ENCODE measurements around the gene MXRA8. TPM values are rescaled to one million over a fixed set of nuclear protein-coding genes. Genes with fewer than 3 reads are reported as not detected.

Gene MXRA8
- total RNA-seq, 1 experiment from 2014 or later = 9.6 TPM

- Histone ChIP-seq H2BK20ac (ENCODE audit: low read depth, low read length, poor library complexity, severe bottlenecking) (no peak within 1 kb of the TSS), H2BK5ac (ENCODE audit: insufficient read length, low read length) (no peak within 1 kb of the TSS), H3K4me1 (ENCODE audit: insufficient read depth, low read length) (peaks cover 3% of the 10 kb centered on the region; the same call in 1 of the 2 replicates), H3K27me3 (ENCODE audit: insufficient read depth, low read length) (no peaks in the 10 kb centered on the region), H3K79me1 (ENCODE audit: insufficient read depth, low read depth, low read length, poor library complexity, severe bottlenecking) (peaks cover 2% of the 10 kb centered on the region), H3K79me2 (ENCODE audit: insufficient read depth, low read length) (peaks cover 10% of the 10 kb centered on the region; the same call in 1 of the 2 replicates), H3K23ac (ENCODE audit: insufficient read length, low read depth, low read length) (no peak within 1 kb of the TSS), H3K9me3 (ENCODE audit: control insufficient read depth, low read depth, low read length) (no peaks in the 10 kb centered on the region), H3K27ac (ENCODE audit: insufficient read length, low read depth, low read length) (no peak within 1 kb of the TSS), H3K56ac (ENCODE audit: insufficient read length, low read depth, low read length) (no peak within 1 kb of the TSS), H3K14ac (ENCODE audit: insufficient read depth, low read length) (peak within 1 kb of the TSS; percentile 71), H2BK120ac (ENCODE audit: low read depth, low read length, poor library complexity, severe bottlenecking) (no peak within 1 kb of the TSS), H3K4me2 (ENCODE audit: insufficient read depth, insufficient read length, low read length) (peak within 1 kb of the TSS; percentile 69), H2BK12ac (ENCODE audit: insufficient read length, low read depth, low read length) (no peak within 1 kb of the TSS), H3K9ac (ENCODE audit: extremely low read depth, insufficient read length, low read length) (peak within 1 kb of the TSS; percentile 72), H4K8ac (replicated peaks; ENCODE audit: insufficient read length, low read depth, low read length) (no peak within 1 kb of the TSS), H4K5ac (ENCODE audit: insufficient read length, low read depth, low read length) (no peak within 1 kb of the TSS), H2AFZ (ENCODE audit: low read length) (no peak within 1 kb of the TSS), H2AK5ac (ENCODE audit: insufficient read length, low read length) (no peak within 1 kb of the TSS), H3K18ac (ENCODE audit: insufficient read length, low read depth, low read length) (peak within 1 kb of the TSS; percentile 71), H3T11ph (ENCODE audit: low read length) (no peak within 1 kb of the TSS), H4K20me1 (ENCODE audit: control insufficient read depth, insufficient read depth, insufficient read length) (no peaks in the 10 kb centered on the region), H3K23me2 (ENCODE audit: insufficient read length, low read depth, low read length, poor library complexity, severe bottlenecking) (peaks cover 11% of the 10 kb centered on the region), H4K91ac (ENCODE audit: insufficient read length, low read depth, low read length) (no peak within 1 kb of the TSS), H3K4ac (ENCODE audit: low read depth, low read length) (no peak within 1 kb of the TSS), H2BK15ac (ENCODE audit: low read depth, low read length) (no peak within 1 kb of the TSS)
- TF ChIP-seq, protein P1, sequence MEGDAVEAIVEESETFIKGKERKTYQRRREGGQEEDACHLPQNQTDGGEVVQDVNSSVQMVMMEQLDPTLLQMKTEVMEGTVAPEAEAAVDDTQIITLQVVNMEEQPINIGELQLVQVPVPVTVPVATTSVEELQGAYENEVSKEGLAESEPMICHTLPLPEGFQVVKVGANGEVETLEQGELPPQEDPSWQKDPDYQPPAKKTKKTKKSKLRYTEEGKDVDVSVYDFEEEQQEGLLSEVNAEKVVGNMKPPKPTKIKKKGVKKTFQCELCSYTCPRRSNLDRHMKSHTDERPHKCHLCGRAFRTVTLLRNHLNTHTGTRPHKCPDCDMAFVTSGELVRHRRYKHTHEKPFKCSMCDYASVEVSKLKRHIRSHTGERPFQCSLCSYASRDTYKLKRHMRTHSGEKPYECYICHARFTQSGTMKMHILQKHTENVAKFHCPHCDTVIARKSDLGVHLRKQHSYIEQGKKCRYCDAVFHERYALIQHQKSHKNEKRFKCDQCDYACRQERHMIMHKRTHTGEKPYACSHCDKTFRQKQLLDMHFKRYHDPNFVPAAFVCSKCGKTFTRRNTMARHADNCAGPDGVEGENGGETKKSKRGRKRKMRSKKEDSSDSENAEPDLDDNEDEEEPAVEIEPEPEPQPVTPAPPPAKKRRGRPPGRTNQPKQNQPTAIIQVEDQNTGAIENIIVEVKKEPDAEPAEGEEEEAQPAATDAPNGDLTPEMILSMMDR (conservative IDR thresholded peaks at IDR 0.05) = no peak
- peaks cover 4% of the 10 kb centered on the region for H3K27me3 Mint-ChIP-seq (ENCODE audit: low read depth)
- peak; percentile 93 for DNase-seq
- peaks cover 4 to 6% of the 10 kb centered on the region in 2 experiments; a peak in 4 of 5 replicates for H3K9me3 Mint-ChIP-seq
- peak within 1 kb of the TSS; percentile 95 to 100 (median 96) for H3K27ac Mint-ChIP-seq
- no CpG with 5 or more reads among the region's 98 CpGs for WGBS (ENCODE audit: extremely low coverage, insufficient read length, low lambda C conversion rate)
- peaks cover 30 to 49% of the 10 kb centered on the region in 2 experiments for H3K4me1 Mint-ChIP-seq
- peak within 1 kb of the TSS; percentile 92 to 95 for H3K4me3 Mint-ChIP-seq
- H3K36me3 Mint-ChIP-seq (ENCODE audit: insufficient read depth in 1 of 3, low read depth in 3 of 3) = peaks cover 37 to 70% (median 57%) of the 10 kb centered on the region in 3 experiments
These were observed 48.7 kb upstream of the MXRA8 start, which contains the start of gene MRPL20 for GRCh38 chr1:1406821-1407635. Gene MRPL20, minus strand, starts transcription at chr1:1407293. Its CDS starts 76 bp downstream, at chr1:1407217.

All from H9 (cell line).